Osteocyte (in vitro differentiated cells): ENCODE data around the gene RAD51B. TPM values are rescaled to one million over a fixed set of nuclear protein-coding genes. Genes with fewer than 3 reads are reported as not detected.

Source experiments
- DNase-seq: peaks from one replicate; pipeline ENCODE4 v3.0.0; 2021; ENCODE audit warnings: mixed read lengths; ENCODE audit not compliant: unreplicated experiment; ENCODE audit errors: extremely low spot score
- H3K27ac Mint-ChIP-seq: one replicate; pipeline ENCODE4 v1.8.0; 2021; ENCODE audit warnings: mild to moderate bottlenecking, mixed read lengths; ENCODE audit not compliant: unreplicated experiment
- H3K27me3 Mint-ChIP-seq: one replicate; pipeline ENCODE4 v1.8.0; 2021; ENCODE audit warnings: mixed read lengths; ENCODE audit not compliant: unreplicated experiment
- H3K36me3 Mint-ChIP-seq: one replicate; pipeline ENCODE4 v1.8.0; 2021; ENCODE audit warnings: mixed read lengths; ENCODE audit not compliant: unreplicated experiment
- H3K4me1 Mint-ChIP-seq: one replicate; pipeline ENCODE4 v1.8.0; 2021; ENCODE audit warnings: mixed read lengths; ENCODE audit not compliant: unreplicated experiment
- H3K4me3 Mint-ChIP-seq: one replicate; pipeline ENCODE4 v1.8.0; 2021; ENCODE audit warnings: mild to moderate bottlenecking, moderate library complexity, mixed read lengths; ENCODE audit not compliant: unreplicated experiment
- H3K9me3 Mint-ChIP-seq: one replicate; pipeline ENCODE4 v1.8.0; 2021; ENCODE audit warnings: mixed read lengths; ENCODE audit not compliant: unreplicated experiment
- CTCF ChIP-seq: fragments of 200-600 bp; sonication (generic); IDR thresholded peaks from 2 replicates; pipeline ENCODE4 v1.5.0; 2021; ENCODE audit warnings: antibody characterized with exemption, mild to moderate bottlenecking, moderate library complexity
- total RNA-seq: library from RNA; stranded (reverse); gene quantifications from 2 replicates; pipeline ENCODE4 v1.2.1, GENCODE V29; 2021

RAD51B gene
- total RNA-seq, 1 donor from 2014 or later, result 12.7 TPM

- Mint-ChIP-seq H3K27ac (no peak overlapping the region), H3K4me1 (peaks cover 24% of the 10 kb centered on the region), H3K4me3 (peak overlapping the region; percentile 40), H3K36me3 (no peaks in the 10 kb centered on the region), H3K27me3 (peaks cover 2% of the 10 kb centered on the region), H3K9me3 (no peaks in the 10 kb centered on the region)
- TF ChIP-seq CTCF, result no peak
- peak; percentile 72 for DNase-seq
Measured at GRCh38 chr14:68628605-68629310, 809.2 kb downstream of the RAD51B start.

- no peak overlapping the region for H3K4me3 Mint-ChIP-seq
- no peak overlapping the region for H3K27ac Mint-ChIP-seq
- TF ChIP-seq CTCF, result no peak
- no peaks in the 10 kb centered on the region for H3K9me3 Mint-ChIP-seq
- peaks cover 2% of the 10 kb centered on the region for H3K27me3 Mint-ChIP-seq
- H3K36me3 Mint-ChIP-seq, result no peaks in the 10 kb centered on the region
- H3K4me1 Mint-ChIP-seq, result peaks cover 21% of the 10 kb centered on the region
- peak; percentile 44 for DNase-seq
Measured at GRCh38 chr14:68630081-68630571, 810.5 kb downstream of the RAD51B start.

GRCh38 chr14:68630611-68631393 lies 811.2 kb downstream of the RAD51B start:
- no peak overlapping the region for H3K4me3 Mint-ChIP-seq
- no peak overlapping the region for H3K27ac Mint-ChIP-seq
- H3K36me3 Mint-ChIP-seq, result no peaks in the 10 kb centered on the region
- H3K4me1 Mint-ChIP-seq, result peaks cover 21% of the 10 kb centered on the region
- peaks cover 2% of the 10 kb centered on the region for H3K27me3 Mint-ChIP-seq
- H3K9me3 Mint-ChIP-seq, result no peaks in the 10 kb centered on the region
- peak; percentile 46 for DNase-seq
- no peak for TF ChIP-seq CTCF

- peaks cover 21% of the 10 kb centered on the region for H3K4me1 Mint-ChIP-seq
- no peak overlapping the region for H3K27ac Mint-ChIP-seq
Measured at GRCh38 chr14:68631394-68632053, 811.9 kb downstream of the RAD51B start.

More at GRCh38 chr14:68631394-68632053, 811.9 kb downstream of the RAD51B start:
- no peaks in the 10 kb centered on the region for H3K36me3 Mint-ChIP-seq
- DNase-seq, result peak; percentile 68
- H3K4me3 Mint-ChIP-seq, result no peak overlapping the region
- TF ChIP-seq CTCF, result no peak
- no peaks in the 10 kb centered on the region for H3K9me3 Mint-ChIP-seq
- peaks cover 2% of the 10 kb centered on the region for H3K27me3 Mint-ChIP-seq
